K562 (cell line): ENCODE results near the gene VASH2. TPM values are rescaled to one million over a fixed set of nuclear protein-coding genes. Genes with fewer than 3 reads are reported as not detected.

ENCODE experiments used
- BHLHE40 ChIP-seq: IDR thresholded peaks from 2 replicates; pipeline ENCODE4 v1.6.1; 2011; ENCODE audit warnings: low read length, improper control_type of control experiment
- E2F8 ChIP-seq: fragments of 450-650 bp; IDR thresholded peaks from 2 replicates; pipeline ENCODE4 v1.7.1; 2018; ENCODE audit warnings: mild to moderate bottlenecking, low read depth; ENCODE audit not compliant: partially characterized antibody
- EZH2 ChIP-seq: IDR thresholded peaks from 2 replicates; pipeline ENCODE4 v1.6.1; 2012; ENCODE audit warnings: low read depth, mild to moderate bottlenecking, inconsistent platforms, low read length, borderline replicate concordance
- FOXJ3 ChIP-seq: sonication (generic); formaldehyde crosslinking; IDR thresholded peaks from 2 replicates; pipeline ENCODE4 v1.4.0; 2020; ENCODE audit warnings: mild to moderate bottlenecking, missing genetic modification reagents
- FOXO4 ChIP-seq: fragments of 450-650 bp; formaldehyde crosslinking; IDR thresholded peaks from 2 replicates; pipeline ENCODE4 v1.4.0; 2020; ENCODE audit warnings: mild to moderate bottlenecking, moderate library complexity
- MCM5 ChIP-seq: fragments of 450-650 bp; IDR thresholded peaks from 2 replicates; pipeline ENCODE4 v1.6.1; 2016; ENCODE audit warnings: low read depth
- NFRKB ChIP-seq: fragments of 450-650 bp; IDR thresholded peaks from 2 replicates; pipeline ENCODE4 v1.6.1; 2016; ENCODE audit warnings: low read depth
- PPARD ChIP-seq: fragments of 250-450 bp; sonication (Bioruptor Pico); IDR thresholded peaks from 2 replicates; pipeline ENCODE4 v1.8.0; 2022; ENCODE audit warnings: inconsistent platforms, mild to moderate bottlenecking, moderate library complexity
- PRPF4 ChIP-seq: fragments of 200-400 bp; formaldehyde crosslinking; IDR thresholded peaks from one replicate; pipeline ENCODE4 v1.6.1; 2017; ENCODE audit warnings: low read length, low read depth, mild to moderate bottlenecking; ENCODE audit not compliant: insufficient read depth, poor library complexity, severe bottlenecking
- PTTG1 ChIP-seq: fragments of 450-650 bp; IDR thresholded peaks from 2 replicates; pipeline ENCODE4 v1.6.1; 2016; ENCODE audit warnings: low read depth, mild to moderate bottlenecking, missing genetic modification characterization, missing compliant biosample characterization
- RFX1 ChIP-seq: fragments of 450-650 bp; IDR thresholded peaks from 2 replicates; pipeline ENCODE4 v1.6.1; 2016; ENCODE audit warnings: mild to moderate bottlenecking, moderate library complexity
- SIN3B ChIP-seq: fragments of 450-650 bp; IDR thresholded peaks from 2 replicates; pipeline ENCODE4 v1.6.1; 2017; ENCODE audit warnings: low read depth, mild to moderate bottlenecking, moderate library complexity
- SMAD3 ChIP-seq: fragments of 450-650 bp; formaldehyde crosslinking; conservative IDR thresholded peaks from 2 replicates; pipeline ENCODE4 v1.4.0; 2020; ENCODE audit warnings: mild to moderate bottlenecking
- SMARCE1 ChIP-seq: fragments of 450-650 bp; IDR thresholded peaks from 2 replicates; pipeline ENCODE4 v1.7.1; 2016; ENCODE audit warnings: mild to moderate bottlenecking
- SP1 ChIP-seq: sonication (generic); formaldehyde crosslinking; IDR thresholded peaks from 2 replicates; pipeline ENCODE4 v1.8.1; 2022; ENCODE audit warnings: mild to moderate bottlenecking, missing genetic modification reagents
- TBL1XR1 ChIP-seq, 2 experiments: IDR thresholded peaks; 2 replicates each; pipeline ENCODE4 v1.6.1; 2012; ENCODE audit warnings: improper control_type of control experiment in 2 of 2, low read length in 2 of 2, mild to moderate bottlenecking in 1 of 2
- THAP7 ChIP-seq: fragments of 250-450 bp; sonication (Bioruptor Pico); IDR thresholded peaks from 2 replicates; pipeline ENCODE4 v1.5.0; 2021
- ZNF445 ChIP-seq: fragments of 250-450 bp; sonication (Bioruptor Pico); IDR thresholded peaks from 2 replicates; pipeline ENCODE4 v1.4.0; 2020; ENCODE audit warnings: low read depth, mild to moderate bottlenecking, moderate library complexity
- ZNF518B ChIP-seq: fragments of 250-450 bp; sonication (Bioruptor Pico); IDR thresholded peaks from 2 replicates; pipeline ENCODE4 v1.5.0; 2021; ENCODE audit warnings: mild to moderate bottlenecking, moderate library complexity
- ZNF77 ChIP-seq: fragments of 250-450 bp; sonication (Bioruptor Pico); IDR thresholded peaks from 2 replicates; pipeline ENCODE4 v1.5.0; 2020
- polyA plus RNA-seq, 8 experiments: library from polyadenylated mRNA; depleted of rRNA in 4 of 8; stranded (reverse) in 5 of 8; unstranded in 3 of 8; fragments of >200 nt; fragmentation: Nextera tagmentation in 2 of 8; fragmentation: Illumina TruSeq in 1 of 8; extraction: Ambion mirVana in 2 of 8; extraction: Trizol in 1 of 8; gene quantifications; 2 replicates each; pipeline versions ENCODE4 v1.2.1 to v1.2.3, GENCODE V29; 2011 to 2014; ENCODE audit warnings: inconsistent platforms in 1 of 8, missing spikeins in 1 of 8
- total RNA-seq, 7 experiments: library from RNA; depleted of rRNA in 6 of 7; stranded (reverse); fragments of >200 nt in 6 of 7; fragmentation: Illumina TruSeq in 2 of 7; extraction: Trizol in 2 of 7; gene quantifications; 2 replicates each; pipeline versions ENCODE4 v1.2.1 to v1.2.3, GENCODE V29; 2011 to 2021; ENCODE audit warnings: low replicate concordance in 1 of 7

The VASH2 gene
- total and polyA plus RNA-seq, 9 of the 15 experiments (the other 6 are each of a cell fraction or from before 2014, with no cell fraction given): 0.04 to 0.40 (median 0.10) TPM; not detected in 1

GRCh38 chr1:213015099-213016050, 65.0 kb downstream of the VASH2 start, which contains the start of gene ANGEL2 (continued):
- TF ChIP-seq E2F8 (peak; percentile 37), PPARD (CRISPR knock-in tag) (no peak), ZNF518B (no peak), SMAD3 (0 out of 2 replicates have a peak, but pooled peaks have one; percentile 42), FOXO4 (CRISPR knock-in tag) (no peak), MCM5 (no peak), NFRKB (no peak; the same call in 1 of the 2 replicates), ZNF77 (no peak), ZNF445 (CRISPR knock-in tag) (no peak), EZH2 (no peak), FOXJ3 (CRISPR knock-in tag) (no peak), SIN3B (peak; percentile 59), SP1 (CRISPR knock-in tag) (peak; percentile 48), RFX1 (no peak; the same call in 1 of the 2 replicates), SMARCE1 (no peak), THAP7 (CRISPR knock-in tag) (0 out of 2 replicates have a peak, but pooled peaks have one; percentile 10), PTTG1 (tag) (no peak), PRPF4 (no peak), BHLHE40 (peak; percentile 39), TBL1XR1 (IDR thresholded peaks at IDR 0.05; ENCODE audit: low read length in 2 of 2) (peak in 1 of 2 experiments; percentile 59; a peak in 2 of 4 replicates)
